ENCODE results near the gene CLPTM1. TPM values are rescaled to one million over a fixed set of nuclear protein-coding genes. Genes with fewer than 3 reads are reported as not detected.
A peak's percentile ranks its signal among the peaks of the same experiment; 100 is the strongest.

Gene CLPTM1
- total RNA-seq, 2 donors from 2014 or later = 63.1 to 69.3 TPM

DNA sequence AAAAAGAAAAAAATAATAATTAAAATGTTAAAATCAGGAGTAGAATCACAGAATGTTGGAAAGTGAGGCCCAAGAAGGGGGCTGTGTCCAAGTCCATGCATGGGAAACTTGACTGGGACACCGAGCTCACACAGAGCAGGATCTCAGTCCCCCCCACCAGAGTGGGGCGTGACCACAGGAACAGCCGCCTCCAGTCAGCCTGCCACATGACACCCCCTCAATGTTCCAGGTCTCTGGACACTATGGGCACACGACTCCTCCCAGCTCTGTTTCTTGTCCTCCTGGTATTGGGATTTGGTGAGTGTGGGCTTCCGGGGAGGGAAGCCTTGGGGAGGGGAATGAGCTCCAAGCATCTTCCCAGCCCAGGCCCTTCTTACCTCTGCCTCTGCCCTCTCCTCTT lies 6.9 kb upstream of the CLPTM1 start:
- DNase-seq (ENCODE audit: low spot score) = no peak
- H3K4me1 ChIP-seq (ENCODE audit: control insufficient read depth in 1 of 2, low read depth in 2 of 2) = peaks cover 0 to 9% of the 10 kb centered on the region in 2 donors
- peaks cover 3% of the 10 kb centered on the region for H3K36me3 ChIP-seq
- TF ChIP-seq, protein P1, sequence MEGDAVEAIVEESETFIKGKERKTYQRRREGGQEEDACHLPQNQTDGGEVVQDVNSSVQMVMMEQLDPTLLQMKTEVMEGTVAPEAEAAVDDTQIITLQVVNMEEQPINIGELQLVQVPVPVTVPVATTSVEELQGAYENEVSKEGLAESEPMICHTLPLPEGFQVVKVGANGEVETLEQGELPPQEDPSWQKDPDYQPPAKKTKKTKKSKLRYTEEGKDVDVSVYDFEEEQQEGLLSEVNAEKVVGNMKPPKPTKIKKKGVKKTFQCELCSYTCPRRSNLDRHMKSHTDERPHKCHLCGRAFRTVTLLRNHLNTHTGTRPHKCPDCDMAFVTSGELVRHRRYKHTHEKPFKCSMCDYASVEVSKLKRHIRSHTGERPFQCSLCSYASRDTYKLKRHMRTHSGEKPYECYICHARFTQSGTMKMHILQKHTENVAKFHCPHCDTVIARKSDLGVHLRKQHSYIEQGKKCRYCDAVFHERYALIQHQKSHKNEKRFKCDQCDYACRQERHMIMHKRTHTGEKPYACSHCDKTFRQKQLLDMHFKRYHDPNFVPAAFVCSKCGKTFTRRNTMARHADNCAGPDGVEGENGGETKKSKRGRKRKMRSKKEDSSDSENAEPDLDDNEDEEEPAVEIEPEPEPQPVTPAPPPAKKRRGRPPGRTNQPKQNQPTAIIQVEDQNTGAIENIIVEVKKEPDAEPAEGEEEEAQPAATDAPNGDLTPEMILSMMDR (IDR thresholded peaks at IDR 0.05) = no peak
- no peak overlapping the region for H3K27ac ChIP-seq
- no peaks in the 10 kb centered on the region for H3K9me3 ChIP-seq
- H3K4me3 ChIP-seq = no peak overlapping the region
- no peak for ATAC-seq (ENCODE audit: insufficient number of reproducible peaks, low FRiP score, low read depth)
- no peaks in the 10 kb centered on the region for H3K27me3 ChIP-seq (replicated peaks; ENCODE audit: insufficient read depth)

DNA sequence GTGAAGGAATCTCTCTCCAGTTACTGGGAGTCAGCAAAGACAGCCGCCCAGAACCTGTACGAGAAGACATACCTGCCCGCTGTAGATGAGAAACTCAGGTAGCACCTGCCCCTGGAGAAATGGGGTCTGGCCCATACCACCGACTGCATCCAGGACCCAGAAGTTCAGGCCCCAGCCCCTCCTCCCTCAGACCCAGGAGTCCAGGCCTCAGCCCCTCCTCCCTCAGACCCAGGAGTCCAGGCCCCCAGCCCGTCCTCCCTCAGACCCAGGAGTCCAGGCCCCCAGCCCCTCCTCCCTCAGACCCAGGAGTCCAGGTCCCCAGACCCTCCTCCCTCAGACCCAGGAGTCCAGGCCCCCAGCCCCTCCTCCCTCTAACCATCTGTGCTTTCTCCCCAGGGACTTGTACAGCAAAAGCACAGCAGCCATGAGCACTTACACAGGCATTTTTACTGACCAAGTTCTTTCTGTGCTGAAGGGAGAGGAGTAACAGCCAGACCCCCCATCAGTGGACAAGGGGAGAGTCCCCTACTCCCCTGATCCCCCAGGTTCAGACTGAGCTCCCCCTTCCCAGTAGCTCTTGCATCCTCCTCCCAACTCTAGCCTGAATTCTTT lies 6.3 kb upstream of the CLPTM1 start:
- Histone ChIP-seq H3K27ac (no peak overlapping the region), H3K4me1 (ENCODE audit: control insufficient read depth in 1 of 2, low read depth in 2 of 2) (peaks cover 0 to 15% of the 10 kb centered on the region in 2 donors), H3K9me3 (no peaks in the 10 kb centered on the region), H3K27me3 (replicated peaks; ENCODE audit: insufficient read depth) (no peaks in the 10 kb centered on the region), H3K4me3 (no peak overlapping the region), H3K36me3 (peaks cover 3% of the 10 kb centered on the region)
- ATAC-seq (ENCODE audit: insufficient number of reproducible peaks, low FRiP score, low read depth) (no peak), DNase-seq (ENCODE audit: low spot score) (no peak)
- TF ChIP-seq, protein P1 (IDR thresholded peaks at IDR 0.05) = no peak

DNA sequence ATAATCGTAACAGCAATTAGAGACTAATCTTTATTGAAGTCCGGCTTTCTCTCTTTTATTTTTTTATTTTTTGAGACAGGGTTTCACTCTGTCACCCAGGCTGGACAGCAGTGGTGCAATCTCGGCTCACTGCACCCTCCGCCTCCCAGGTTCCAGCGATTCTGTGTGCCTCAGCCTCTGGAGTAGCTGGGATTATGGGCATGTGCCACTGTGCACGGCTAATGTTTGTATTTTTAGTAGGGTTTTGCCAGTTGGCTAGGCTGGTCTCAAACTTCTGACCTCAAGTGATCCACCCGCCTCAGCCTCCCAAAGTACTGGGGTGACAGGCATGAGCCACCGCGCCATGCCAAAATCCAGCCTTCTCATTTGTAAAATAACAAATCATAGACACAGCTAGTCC lies 5.6 kb upstream of the CLPTM1 start:
- DNase-seq (ENCODE audit: low spot score) (no peak), ATAC-seq (ENCODE audit: insufficient number of reproducible peaks, low FRiP score, low read depth) (no peak)
- peaks cover 0 to 21% of the 10 kb centered on the region in 2 donors for H3K4me1 ChIP-seq (ENCODE audit: control insufficient read depth in 1 of 2, low read depth in 2 of 2)
- peaks cover 3% of the 10 kb centered on the region for H3K36me3 ChIP-seq
- no peak overlapping the region for H3K4me3 ChIP-seq
- no peaks in the 10 kb centered on the region for H3K9me3 ChIP-seq
- TF ChIP-seq, protein P1 (IDR thresholded peaks at IDR 0.05) = no peak
- no peak overlapping the region for H3K27ac ChIP-seq
- no peaks in the 10 kb centered on the region for H3K27me3 ChIP-seq (replicated peaks; ENCODE audit: insufficient read depth)

DNA sequence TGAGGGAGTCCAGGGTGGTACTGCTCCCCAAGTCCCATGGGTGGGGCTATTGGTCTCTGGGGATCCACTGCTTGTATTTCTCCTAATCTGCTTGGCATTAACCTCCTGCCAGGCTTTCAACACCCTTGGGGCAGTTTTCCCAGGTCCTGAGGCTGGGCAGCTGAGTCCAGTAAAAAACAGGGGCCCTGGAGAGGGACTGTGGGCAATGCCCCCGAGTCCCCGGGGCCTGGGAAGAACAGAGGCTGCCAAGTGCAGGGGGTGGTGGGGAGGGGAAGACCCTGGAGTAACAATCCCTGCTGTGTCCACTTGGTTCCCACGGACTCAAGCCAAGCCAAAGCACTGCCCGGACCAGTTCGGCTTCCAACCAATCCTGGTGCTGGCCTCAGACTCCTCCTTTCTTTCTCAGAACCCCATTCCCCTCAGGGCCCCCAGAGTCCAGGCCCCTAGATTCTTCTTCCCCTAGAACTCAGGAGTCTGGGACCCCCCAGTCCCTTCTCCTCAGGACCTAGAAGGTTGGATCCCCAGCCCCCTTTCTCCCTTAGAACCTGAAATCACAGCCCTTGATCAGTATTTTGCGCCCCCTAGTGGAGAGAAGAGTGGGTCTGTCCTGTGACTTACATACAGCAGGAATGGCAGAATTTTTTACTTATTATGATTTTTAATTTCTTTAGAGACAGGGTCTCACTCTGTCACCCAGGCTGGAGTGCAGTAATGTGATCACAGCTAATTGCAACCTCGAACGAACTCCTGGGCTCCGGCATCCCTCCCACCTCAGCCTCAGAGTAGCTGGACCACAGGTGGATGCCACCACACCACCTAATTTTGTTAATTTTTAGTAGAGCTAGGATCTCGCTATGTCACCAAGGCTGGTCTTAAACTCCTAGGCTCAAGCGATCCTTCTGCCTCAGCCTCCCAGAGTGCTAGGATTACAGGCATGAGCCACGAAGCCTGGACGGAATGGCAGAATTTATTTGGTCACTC lies 3.7 kb upstream of the CLPTM1 start:
- peaks cover 7 to 29% of the 10 kb centered on the region in 2 donors for H3K4me1 ChIP-seq (ENCODE audit: control insufficient read depth in 1 of 2, low read depth in 2 of 2)
- H3K4me3 ChIP-seq = peak overlapping the region; percentile 43
- no peaks in the 10 kb centered on the region for H3K9me3 ChIP-seq
- TF ChIP-seq, protein P1 (IDR thresholded peaks at IDR 0.05) = peak; percentile 89
- peak overlapping the region in 1 of 2 donors; percentile 6 for H3K27ac ChIP-seq
- H3K27me3 ChIP-seq (replicated peaks; ENCODE audit: insufficient read depth) = no peaks in the 10 kb centered on the region
- peak; percentile 20 for DNase-seq (ENCODE audit: low spot score)
- peaks cover 3% of the 10 kb centered on the region for H3K36me3 ChIP-seq
- no peak for ATAC-seq (ENCODE audit: insufficient number of reproducible peaks, low FRiP score, low read depth)

GRCh38 chr19:44954278-44954648 lies 917 bp upstream of the CLPTM1 start:
- TF ChIP-seq, protein P1 (IDR thresholded peaks at IDR 0.05) = no peak
- peaks cover 5% of the 10 kb centered on the region for H3K36me3 ChIP-seq
- peak overlapping the region; percentile 86 to 89 for H3K27ac ChIP-seq
- H3K27me3 ChIP-seq (replicated peaks; ENCODE audit: insufficient read depth) = no peaks in the 10 kb centered on the region
- peaks cover 12 to 44% of the 10 kb centered on the region in 2 donors for H3K4me1 ChIP-seq (ENCODE audit: control insufficient read depth in 1 of 2, low read depth in 2 of 2)
- no peak for ATAC-seq (ENCODE audit: insufficient number of reproducible peaks, low FRiP score, low read depth)
- peak overlapping the region; percentile 99 for H3K4me3 ChIP-seq
- no peaks in the 10 kb centered on the region for H3K9me3 ChIP-seq
- DNase-seq (ENCODE audit: low spot score) = no peak
